ENCODE measurements around the gene SEMA3G.

SEMA3G gene

DNA sequence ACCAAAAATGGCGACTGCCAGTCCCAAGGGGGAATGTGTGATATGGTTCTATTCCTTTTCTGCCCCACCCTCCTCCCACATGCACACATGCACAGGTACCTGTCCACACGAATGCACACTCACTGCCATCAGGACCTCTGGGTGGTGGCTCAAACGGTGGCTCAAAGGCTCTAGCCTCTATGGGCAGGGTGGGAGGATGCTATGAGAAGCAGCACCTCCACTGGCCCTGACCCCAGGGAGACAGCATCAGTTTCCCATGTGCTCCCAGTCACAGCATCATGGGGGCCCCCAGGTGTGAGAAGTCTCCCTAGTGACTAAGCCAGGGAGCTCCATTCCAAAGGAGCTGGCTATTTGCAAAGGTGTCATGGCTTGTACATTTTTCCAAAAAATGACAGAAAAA is 15.9 kb downstream of the SEMA3G start:
- TF ChIP-seq FOXP2 (optimal IDR thresholded peaks at IDR 0.05; ENCODE audit: borderline replicate concordance, extremely low read depth, extremely low read length, insufficient read depth): no peak
- TF ChIP-seq TAF1 (IDR thresholded peaks at IDR 0.05; ENCODE audit: borderline replicate concordance, insufficient read depth, low read length): no peak
- no peak for TF ChIP-seq POLR2AphosphoS5 (IDR thresholded peaks at IDR 0.05; ENCODE audit: low read depth, low read length)
- TF ChIP-seq, protein P1, sequence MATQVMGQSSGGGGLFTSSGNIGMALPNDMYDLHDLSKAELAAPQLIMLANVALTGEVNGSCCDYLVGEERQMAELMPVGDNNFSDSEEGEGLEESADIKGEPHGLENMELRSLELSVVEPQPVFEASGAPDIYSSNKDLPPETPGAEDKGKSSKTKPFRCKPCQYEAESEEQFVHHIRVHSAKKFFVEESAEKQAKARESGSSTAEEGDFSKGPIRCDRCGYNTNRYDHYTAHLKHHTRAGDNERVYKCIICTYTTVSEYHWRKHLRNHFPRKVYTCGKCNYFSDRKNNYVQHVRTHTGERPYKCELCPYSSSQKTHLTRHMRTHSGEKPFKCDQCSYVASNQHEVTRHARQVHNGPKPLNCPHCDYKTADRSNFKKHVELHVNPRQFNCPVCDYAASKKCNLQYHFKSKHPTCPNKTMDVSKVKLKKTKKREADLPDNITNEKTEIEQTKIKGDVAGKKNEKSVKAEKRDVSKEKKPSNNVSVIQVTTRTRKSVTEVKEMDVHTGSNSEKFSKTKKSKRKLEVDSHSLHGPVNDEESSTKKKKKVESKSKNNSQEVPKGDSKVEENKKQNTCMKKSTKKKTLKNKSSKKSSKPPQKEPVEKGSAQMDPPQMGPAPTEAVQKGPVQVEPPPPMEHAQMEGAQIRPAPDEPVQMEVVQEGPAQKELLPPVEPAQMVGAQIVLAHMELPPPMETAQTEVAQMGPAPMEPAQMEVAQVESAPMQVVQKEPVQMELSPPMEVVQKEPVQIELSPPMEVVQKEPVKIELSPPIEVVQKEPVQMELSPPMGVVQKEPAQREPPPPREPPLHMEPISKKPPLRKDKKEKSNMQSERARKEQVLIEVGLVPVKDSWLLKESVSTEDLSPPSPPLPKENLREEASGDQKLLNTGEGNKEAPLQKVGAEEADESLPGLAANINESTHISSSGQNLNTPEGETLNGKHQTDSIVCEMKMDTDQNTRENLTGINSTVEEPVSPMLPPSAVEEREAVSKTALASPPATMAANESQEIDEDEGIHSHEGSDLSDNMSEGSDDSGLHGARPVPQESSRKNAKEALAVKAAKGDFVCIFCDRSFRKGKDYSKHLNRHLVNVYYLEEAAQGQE (IDR thresholded peaks at IDR 0.05; ENCODE audit: insufficient read depth in 1 of 2, low read depth in 2 of 2, low read length in 2 of 2): no peak
- TF ChIP-seq SIN3A (IDR thresholded peaks at IDR 0.05; ENCODE audit: borderline replicate concordance, insufficient read depth, low read length): no peak

DNA sequence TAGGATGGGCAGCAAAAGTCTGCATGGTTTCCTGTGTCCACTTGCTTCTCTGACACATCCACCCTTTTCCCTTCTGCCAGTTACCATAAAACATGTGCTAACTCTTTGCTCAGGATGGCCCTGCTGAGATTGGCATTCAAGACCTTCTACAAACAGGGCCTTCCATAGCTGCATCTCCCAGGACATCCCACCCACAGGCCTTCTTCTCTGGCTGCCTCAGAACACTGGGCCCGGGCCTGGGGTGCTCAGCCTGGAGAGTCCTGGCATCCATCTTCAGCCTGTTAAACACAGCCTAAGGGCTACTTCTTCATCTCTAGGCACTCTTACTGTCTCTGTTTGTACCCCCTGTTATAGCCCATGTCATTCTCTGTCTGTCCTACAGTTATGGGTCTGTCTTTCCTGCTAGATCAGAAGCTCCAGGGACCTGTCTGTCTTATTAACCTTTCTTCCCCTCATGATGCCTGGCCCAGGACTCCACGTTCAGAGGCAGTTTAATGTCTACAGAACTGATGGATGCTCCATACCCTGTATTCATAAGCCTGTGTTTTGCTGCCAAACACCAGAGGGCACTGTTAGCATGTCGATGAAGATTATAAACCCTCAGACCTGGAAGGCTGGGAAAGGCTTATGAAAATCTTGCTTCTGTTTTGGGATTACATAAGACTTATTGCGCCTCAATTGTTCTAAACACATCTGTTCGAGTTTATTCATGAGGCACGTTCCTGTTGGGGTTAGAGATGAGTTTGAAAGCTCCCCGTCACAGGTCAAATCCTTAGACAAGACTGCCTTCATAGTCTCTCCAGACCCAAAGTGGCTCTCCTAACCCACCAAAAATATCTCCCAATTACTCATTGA is 16.5 kb downstream of the SEMA3G start:
- TF ChIP-seq TAF1 (IDR thresholded peaks at IDR 0.05; ENCODE audit: borderline replicate concordance, insufficient read depth, low read length): no peak
- no peak for TF ChIP-seq FOXP2 (optimal IDR thresholded peaks at IDR 0.05; ENCODE audit: borderline replicate concordance, extremely low read depth, extremely low read length, insufficient read depth)
- TF ChIP-seq, protein P1 (IDR thresholded peaks at IDR 0.05; ENCODE audit: insufficient read depth in 1 of 2, low read depth in 2 of 2, low read length in 2 of 2): no peak
- TF ChIP-seq POLR2AphosphoS5 (IDR thresholded peaks at IDR 0.05; ENCODE audit: low read depth, low read length): no peak
- no peak for TF ChIP-seq SIN3A (IDR thresholded peaks at IDR 0.05; ENCODE audit: borderline replicate concordance, insufficient read depth, low read length)

DNA sequence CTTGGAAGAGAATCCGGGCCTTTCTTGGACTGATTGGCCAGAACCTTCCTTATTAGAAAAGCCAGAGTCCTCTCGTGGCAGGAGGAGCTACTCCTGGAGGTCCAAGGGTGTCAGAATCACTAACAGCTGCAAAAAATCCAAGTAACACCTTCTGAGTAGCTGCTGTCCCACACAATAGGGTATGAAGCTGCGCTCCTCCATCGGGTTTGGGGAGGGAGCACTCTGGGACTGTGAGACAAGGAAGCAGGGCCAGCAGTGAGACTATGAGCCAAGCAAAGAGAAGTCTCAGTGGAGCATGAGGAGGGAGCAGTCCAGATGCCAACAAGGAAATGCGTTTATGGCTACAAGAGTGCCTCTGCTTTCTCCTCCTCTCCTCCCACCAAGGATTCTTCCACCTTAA is 21.7 kb downstream of the SEMA3G start:
- TF ChIP-seq FOXP2 (optimal IDR thresholded peaks at IDR 0.05; ENCODE audit: borderline replicate concordance, extremely low read depth, extremely low read length, insufficient read depth) (no peak), TAF1 (IDR thresholded peaks at IDR 0.05; ENCODE audit: borderline replicate concordance, insufficient read depth, low read length) (no peak), SIN3A (IDR thresholded peaks at IDR 0.05; ENCODE audit: borderline replicate concordance, insufficient read depth, low read length) (no peak), POLR2AphosphoS5 (IDR thresholded peaks at IDR 0.05; ENCODE audit: low read depth, low read length) (no peak)
- TF ChIP-seq, protein P1 (IDR thresholded peaks at IDR 0.05; ENCODE audit: insufficient read depth in 1 of 2, low read depth in 2 of 2, low read length in 2 of 2): no peak

DNA sequence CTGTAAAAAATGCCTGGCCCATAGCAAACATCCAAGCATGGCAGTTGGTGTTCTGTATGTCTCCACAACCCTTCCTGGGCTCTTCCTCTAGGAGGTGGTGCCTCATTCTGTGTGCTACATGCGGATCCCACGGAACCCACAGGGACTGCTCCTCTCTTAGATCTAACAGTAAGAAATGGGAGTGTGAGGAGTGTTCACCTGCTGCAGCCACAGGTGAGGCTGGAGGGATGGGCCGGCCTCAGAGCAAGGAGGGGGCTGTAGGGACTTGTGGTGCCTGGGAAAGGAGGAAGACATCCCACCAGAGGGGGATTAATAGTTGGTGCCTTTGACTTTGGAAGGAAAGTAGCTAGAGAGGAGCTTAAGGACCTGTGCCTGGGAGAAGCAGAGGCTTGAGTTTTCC is 22.2 kb downstream of the SEMA3G start:
- TF ChIP-seq SIN3A (IDR thresholded peaks at IDR 0.05; ENCODE audit: borderline replicate concordance, insufficient read depth, low read length) (no peak), FOXP2 (optimal IDR thresholded peaks at IDR 0.05; ENCODE audit: borderline replicate concordance, extremely low read depth, extremely low read length, insufficient read depth) (no peak), POLR2AphosphoS5 (IDR thresholded peaks at IDR 0.05; ENCODE audit: low read depth, low read length) (no peak), TAF1 (IDR thresholded peaks at IDR 0.05; ENCODE audit: borderline replicate concordance, insufficient read depth, low read length) (no peak)
- TF ChIP-seq, protein P1 (IDR thresholded peaks at IDR 0.05; ENCODE audit: insufficient read depth in 1 of 2, low read depth in 2 of 2, low read length in 2 of 2): no peak
